GM21390 (cell line): ENCODE measurements around the gene KPNB1.

Experiments used
- ATAC-seq: cut with Tn5 transposase; IDR thresholded peaks from one replicate; pipeline ENCODE4 v1.9.1; 2021; ENCODE audit not compliant: unreplicated experiment

The KPNB1 gene

GRCh38 chr17:47649153-47649971 is at the start of gene KPNB1:
Gene KPNB1, plus strand, starts transcription at chr17:47649919. Its CDS starts 326 bp downstream, at chr17:47650245.
- peak; percentile 79 for ATAC-seq

GRCh38 chr17:47603830-47604597 is 45.7 kb upstream of the KPNB1 start:
- no peak for ATAC-seq

GRCh38 chr17:47604598-47604927 is 45.2 kb upstream of the KPNB1 start:
- ATAC-seq: no peak

- no peak for ATAC-seq
Measured at GRCh38 chr17:47605011-47605410, 44.7 kb upstream of the KPNB1 start.

- no peak for ATAC-seq
Measured at GRCh38 chr17:47607481-47607880, 42.2 kb upstream of the KPNB1 start.

GRCh38 chr17:47611372-47612350 is 38.1 kb upstream of the KPNB1 start:
- ATAC-seq: no peak

GRCh38 chr17:47615766-47616424 is 33.8 kb upstream of the KPNB1 start:
- no peak for ATAC-seq

GRCh38 chr17:47618410-47618809 is 31.3 kb upstream of the KPNB1 start:
- no peak for ATAC-seq

GRCh38 chr17:47620503-47621245 is 29.0 kb upstream of the KPNB1 start:
- no peak for ATAC-seq

GRCh38 chr17:47621293-47622179 is 28.2 kb upstream of the KPNB1 start:
- ATAC-seq: no peak

- no peak for ATAC-seq
Measured at GRCh38 chr17:47622180-47622549, 27.6 kb upstream of the KPNB1 start.

GRCh38 chr17:47624727-47625068 is 25.0 kb upstream of the KPNB1 start:
- no peak for ATAC-seq

GRCh38 chr17:47628014-47628566 is 21.6 kb upstream of the KPNB1 start:
- ATAC-seq: no peak

GRCh38 chr17:47629826-47630225 is 19.9 kb upstream of the KPNB1 start:
- no peak for ATAC-seq

GRCh38 chr17:47630614-47631013 is 19.1 kb upstream of the KPNB1 start:
- ATAC-seq: no peak

- ATAC-seq: no peak
Measured at GRCh38 chr17:47632991-47633390, 16.7 kb upstream of the KPNB1 start.

GRCh38 chr17:47633996-47634395 is 15.7 kb upstream of the KPNB1 start:
- no peak for ATAC-seq

GRCh38 chr17:47634870-47635269 is 14.8 kb upstream of the KPNB1 start:
- no peak for ATAC-seq

GRCh38 chr17:47635734-47636133 is 14.0 kb upstream of the KPNB1 start:
- ATAC-seq: no peak
